SK-N-SH treated with all-trans-retinoic acid at 6 μM for 48 hours (cell line): Measurements from ENCODE around the gene PARK7.

Source experiments
- ATAC-seq: fragments of 200-7000 bp; cut with Tn5 transposase; 3 replicates; pipeline ENCODE4 v1.9.1; 2020; ENCODE audit warnings: mild to moderate bottlenecking, moderate library complexity
- ARNTL ChIP-seq: fragments of 450-650 bp; formaldehyde crosslinking; IDR thresholded peaks from 2 replicates; pipeline ENCODE4 v1.5.0; 2020; ENCODE audit warnings: low read depth, mild to moderate bottlenecking, moderate library complexity, borderline replicate concordance
- BACH2 ChIP-seq: fragments of 250-450 bp; sonication (Bioruptor Pico); IDR thresholded peaks from 2 replicates; pipeline ENCODE4 v1.9.0; 2021; ENCODE audit warnings: mild to moderate bottlenecking, borderline replicate concordance
- CREB5 ChIP-seq: fragments of 250-450 bp; sonication (Bioruptor Pico); IDR thresholded peaks from 2 replicates; pipeline ENCODE4 v1.5.1; 2020; ENCODE audit warnings: low read depth, mild to moderate bottlenecking, moderate library complexity
- CSDC2 ChIP-seq: fragments of 250-450 bp; sonication (Bioruptor Pico); IDR thresholded peaks from 2 replicates; pipeline ENCODE4 v1.5.0; 2020; ENCODE audit warnings: mild to moderate bottlenecking, moderate library complexity
- CSRNP3 ChIP-seq: fragments of 250-450 bp; sonication (Bioruptor Pico); IDR thresholded peaks from 2 replicates; pipeline ENCODE4 v1.5.1; 2021; ENCODE audit warnings: mild to moderate bottlenecking, moderate library complexity
- ESRRG ChIP-seq: fragments of 250-450 bp; sonication (Bioruptor Pico); IDR thresholded peaks from 2 replicates; pipeline ENCODE4 v1.6.1; 2021; ENCODE audit warnings: mild to moderate bottlenecking
- GLIS3 ChIP-seq: fragments of 250-450 bp; sonication (Bioruptor Pico); IDR thresholded peaks from 2 replicates; pipeline ENCODE4 v1.5.0; 2020; ENCODE audit warnings: mild to moderate bottlenecking, moderate library complexity
- ISL1 ChIP-seq: fragments of 250-450 bp; sonication (Bioruptor Pico); IDR thresholded peaks from 2 replicates; pipeline ENCODE4 v2.1.2; 2022; ENCODE audit warnings: mild to moderate bottlenecking, moderate library complexity
- OSR1 ChIP-seq: fragments of 250-450 bp; sonication (Bioruptor Pico); IDR thresholded peaks from 2 replicates; pipeline ENCODE4 v1.8.0; 2022; ENCODE audit warnings: moderate library complexity, mild to moderate bottlenecking, inconsistent platforms
- PATZ1 ChIP-seq: fragments of 250-450 bp; sonication (Bioruptor Pico); IDR thresholded peaks from 2 replicates; pipeline ENCODE4 v1.8.0; 2020; ENCODE audit warnings: mild to moderate bottlenecking, moderate library complexity, borderline replicate concordance
- POU6F1 ChIP-seq: fragments of 250-450 bp; sonication (Bioruptor Pico); IDR thresholded peaks from 2 replicates; pipeline ENCODE4 v1.8.0; 2021; ENCODE audit warnings: low read depth, mild to moderate bottlenecking, moderate library complexity, borderline replicate concordance
- PPARA ChIP-seq: fragments of 250-450 bp; sonication (Bioruptor Pico); IDR thresholded peaks from 2 replicates; pipeline ENCODE4 v1.5.0; 2020; ENCODE audit warnings: mild to moderate bottlenecking, borderline replicate concordance
- RARB ChIP-seq: fragments of 250-450 bp; sonication (Bioruptor Pico); IDR thresholded peaks from 2 replicates; pipeline ENCODE4 v1.8.0; 2021; ENCODE audit warnings: mild to moderate bottlenecking, moderate library complexity
- SNAI2 ChIP-seq: fragments of 250-450 bp; sonication (Bioruptor Pico); IDR thresholded peaks from 2 replicates; pipeline ENCODE4 v1.5.0; 2020; ENCODE audit warnings: mild to moderate bottlenecking, moderate library complexity
- TOX ChIP-seq: fragments of 250-450 bp; sonication (Bioruptor Pico); IDR thresholded peaks from 2 replicates; pipeline ENCODE4 v1.8.0; 2021; ENCODE audit warnings: mild to moderate bottlenecking, moderate library complexity, borderline replicate concordance
- TSHZ2 ChIP-seq: fragments of 250-450 bp; sonication (Bioruptor Pico); IDR thresholded peaks from 2 replicates; pipeline ENCODE4 v1.5.0; 2020; ENCODE audit warnings: mild to moderate bottlenecking, moderate library complexity
- ZC3H10 ChIP-seq: fragments of 250-450 bp; sonication (Bioruptor Pico); IDR thresholded peaks from 2 replicates; pipeline ENCODE4 v1.5.1; 2021; ENCODE audit warnings: mild to moderate bottlenecking, moderate library complexity
- ZFP3 ChIP-seq: fragments of 250-450 bp; sonication (Bioruptor Pico); IDR thresholded peaks from 2 replicates; pipeline ENCODE4 v1.5.0; 2020; ENCODE audit warnings: mild to moderate bottlenecking, moderate library complexity
- ZNF565 ChIP-seq: fragments of 450-650 bp; formaldehyde crosslinking; conservative IDR thresholded peaks from 2 replicates; pipeline ENCODE4 v1.5.0; 2020; ENCODE audit warnings: low read depth, mild to moderate bottlenecking, moderate library complexity
- ZNF70 ChIP-seq: fragments of 450-650 bp; formaldehyde crosslinking; IDR thresholded peaks from 2 replicates; pipeline ENCODE4 v1.5.0; 2020; ENCODE audit warnings: mild to moderate bottlenecking, moderate library complexity
- ZNF8 ChIP-seq: fragments of 450-650 bp; formaldehyde crosslinking; IDR thresholded peaks from 2 replicates; pipeline ENCODE4 v1.5.0; 2020; ENCODE audit warnings: mild to moderate bottlenecking, moderate library complexity

The PARK7 gene

GRCh38 chr1:7988576-7988975, 27.1 kb downstream of the PARK7 start:
- ATAC-seq, result no peak
- no peak for TF ChIP-seq CSDC2
- no peak for TF ChIP-seq BACH2 (CRISPR knock-in tag)
- TF ChIP-seq TOX (CRISPR knock-in tag), result no peak
- TF ChIP-seq PATZ1 (CRISPR knock-in tag), result no peak
- TF ChIP-seq ZC3H10, result no peak
- no peak for TF ChIP-seq ESRRG (CRISPR knock-in tag)
- no peak for TF ChIP-seq SNAI2 (CRISPR knock-in tag)
- no peak for TF ChIP-seq ISL1 (CRISPR knock-in tag)
- no peak for TF ChIP-seq ZNF8 (CRISPR knock-in tag)
- TF ChIP-seq POU6F1 (CRISPR knock-in tag), result no peak
- no peak for TF ChIP-seq RARB (CRISPR knock-in tag)
- no peak for TF ChIP-seq ZNF70 (CRISPR knock-in tag)
- TF ChIP-seq ZFP3 (CRISPR knock-in tag), result no peak
- no peak for TF ChIP-seq CREB5
- no peak for TF ChIP-seq TSHZ2 (CRISPR knock-in tag)
- no peak for TF ChIP-seq PPARA (CRISPR knock-in tag)
- no peak for TF ChIP-seq CSRNP3
- TF ChIP-seq, all 23 proteins: peak for 0

GRCh38 chr1:7989762-7990428, 28.4 kb downstream of the PARK7 start:
- ATAC-seq, result no peak
- TF ChIP-seq GLIS3 (CRISPR knock-in tag) (no peak), ZC3H10 (no peak), ZNF565 (no peak), ESRRG (CRISPR knock-in tag) (no peak), ISL1 (CRISPR knock-in tag) (no peak), CREB5 (no peak), PPARA (CRISPR knock-in tag) (no peak), ARNTL (no peak), ZFP3 (CRISPR knock-in tag) (no peak), CSRNP3 (no peak), POU6F1 (CRISPR knock-in tag) (no peak), OSR1 (no peak), BACH2 (CRISPR knock-in tag) (no peak), PATZ1 (CRISPR knock-in tag) (no peak), ZNF70 (CRISPR knock-in tag) (no peak)
